ENCODE measurements around the gene CYP20A1. TPM values are rescaled to one million over a fixed set of nuclear protein-coding genes. Genes with fewer than 3 reads are reported as not detected.
A peak's percentile ranks its signal among the peaks of the same experiment; 100 is the strongest.

CYP20A1 gene
- total and polyA plus RNA-seq, 2 donors (not counting 1 experiment from before 2014, with no cell fraction given) = 35.9 to 36.3 TPM

GRCh38 chr2:203327901-203328759 is 89.3 kb downstream of the CYP20A1 start, which contains the start of gene ABI2:
ABI2 (plus strand) TSS chr2:203328394; CDS start chr2:203328515, 121 bp downstream.
- no peaks in the 10 kb centered on the region for H4K20me1 ChIP-seq (ENCODE audit: control insufficient read depth, extremely low read depth, insufficient read depth, low read length)
- H3K9ac ChIP-seq (ENCODE audit: insufficient read depth, low read length) = peak within 1 kb of the TSS; percentile 78
- H3K79me2 ChIP-seq (ENCODE audit: control insufficient read depth, insufficient read depth, low read length) = peaks cover 44% of the 10 kb centered on the region
- peak within 1 kb of the TSS; percentile 73 for H2AFZ ChIP-seq (ENCODE audit: low read length)
- no peaks in the 10 kb centered on the region for H3K9me3 ChIP-seq (ENCODE audit: control insufficient read depth, insufficient read depth, low read depth, low read length)
- H3K36me3 ChIP-seq (ENCODE audit: control insufficient read depth, insufficient read depth, low read length) = no peaks in the 10 kb centered on the region
- peak within 1 kb of the TSS; percentile 78 for H3K27ac ChIP-seq (ENCODE audit: insufficient read depth, low read length)
- peak within 1 kb of the TSS; percentile 95 for H3K4me2 ChIP-seq (ENCODE audit: extremely low read depth, insufficient read depth, low read length)
- no peaks in the 10 kb centered on the region for H3K27me3 ChIP-seq (ENCODE audit: control insufficient read depth, insufficient read depth, low read length)
- peak; percentile 73 to 79 for DNase-seq (ENCODE audit: low read depth in 2 of 2)
- H3K4me3 ChIP-seq (replicated peaks in 1 of 4; ENCODE audit: control extremely low read depth in 1 of 4, insufficient read depth in 1 of 4, low read depth in 3 of 4, low read length in 4 of 4) = peak within 1 kb of the TSS; percentile 70 to 93 (median 77)
- no peaks in the 10 kb centered on the region for H3K4me1 ChIP-seq (ENCODE audit: control insufficient read depth, extremely low read depth, insufficient read depth, low read length)
- no peak for TF ChIP-seq CTCF (conservative IDR thresholded peaks at IDR 0.05 in 1 of 2, IDR thresholded peaks at IDR 0.05 in 1 of 2; ENCODE audit: low read depth in 1 of 2, low read length in 2 of 2)
- TF ChIP-seq EZH2 (IDR thresholded peaks at IDR 0.05; ENCODE audit: low read length, missing control alignments) = no peak

GRCh38 chr2:203328760-203329540 is 90.1 kb downstream of the CYP20A1 start:
- Histone ChIP-seq H3K4me1 (ENCODE audit: control insufficient read depth, extremely low read depth, insufficient read depth, low read length) (no peaks in the 10 kb centered on the region), H3K4me3 (replicated peaks in 1 of 4; ENCODE audit: control extremely low read depth in 1 of 4, insufficient read depth in 1 of 4, low read depth in 3 of 4, low read length in 4 of 4) (peak overlapping the region; percentile 70 to 81 (median 77)), H4K20me1 (ENCODE audit: control insufficient read depth, extremely low read depth, insufficient read depth, low read length) (no peaks in the 10 kb centered on the region), H3K27ac (ENCODE audit: insufficient read depth, low read length) (peak overlapping the region; percentile 78), H3K79me2 (ENCODE audit: control insufficient read depth, insufficient read depth, low read length) (peaks cover 52% of the 10 kb centered on the region), H2AFZ (ENCODE audit: low read length) (peak overlapping the region; percentile 31), H3K4me2 (ENCODE audit: extremely low read depth, insufficient read depth, low read length) (peak overlapping the region; percentile 78), H3K9ac (ENCODE audit: insufficient read depth, low read length) (peak overlapping the region; percentile 78), H3K9me3 (ENCODE audit: control insufficient read depth, insufficient read depth, low read depth, low read length) (no peaks in the 10 kb centered on the region), H3K36me3 (ENCODE audit: control insufficient read depth, insufficient read depth, low read length) (no peaks in the 10 kb centered on the region), H3K27me3 (ENCODE audit: control insufficient read depth, insufficient read depth, low read length) (no peaks in the 10 kb centered on the region)
- DNase-seq (ENCODE audit: low read depth in 2 of 2) = peak; percentile 17 to 43
- TF ChIP-seq EZH2 (IDR thresholded peaks at IDR 0.05; ENCODE audit: low read length, missing control alignments) = no peak
- TF ChIP-seq CTCF (conservative IDR thresholded peaks at IDR 0.05 in 1 of 2, IDR thresholded peaks at IDR 0.05 in 1 of 2; ENCODE audit: low read depth in 1 of 2, low read length in 2 of 2) = no peak

- Histone ChIP-seq H3K27ac (ENCODE audit: insufficient read depth, low read length) (no peak overlapping the region), H3K4me3 (replicated peaks in 1 of 4; ENCODE audit: control extremely low read depth in 1 of 4, insufficient read depth in 1 of 4, low read depth in 3 of 4, low read length in 4 of 4) (peak overlapping the region; percentile 70 to 81 (median 77)), H4K20me1 (ENCODE audit: control insufficient read depth, extremely low read depth, insufficient read depth, low read length) (no peaks in the 10 kb centered on the region), H3K27me3 (ENCODE audit: control insufficient read depth, insufficient read depth, low read length) (no peaks in the 10 kb centered on the region), H3K79me2 (ENCODE audit: control insufficient read depth, insufficient read depth, low read length) (peaks cover 64% of the 10 kb centered on the region), H3K4me2 (ENCODE audit: extremely low read depth, insufficient read depth, low read length) (peak overlapping the region; percentile 55), H3K4me1 (ENCODE audit: control insufficient read depth, extremely low read depth, insufficient read depth, low read length) (no peaks in the 10 kb centered on the region), H2AFZ (ENCODE audit: low read length) (no peak overlapping the region), H3K9ac (ENCODE audit: insufficient read depth, low read length) (no peak overlapping the region), H3K9me3 (ENCODE audit: control insufficient read depth, insufficient read depth, low read depth, low read length) (no peaks in the 10 kb centered on the region), H3K36me3 (ENCODE audit: control insufficient read depth, insufficient read depth, low read length) (no peaks in the 10 kb centered on the region)
- DNase-seq (ENCODE audit: low read depth in 2 of 2) = peak; percentile 45 to 63
- no peak for TF ChIP-seq EZH2 (IDR thresholded peaks at IDR 0.05; ENCODE audit: low read length, missing control alignments)
- TF ChIP-seq CTCF (conservative IDR thresholded peaks at IDR 0.05 in 1 of 2, IDR thresholded peaks at IDR 0.05 in 1 of 2; ENCODE audit: low read depth in 1 of 2, low read length in 2 of 2) = no peak
Observed at GRCh38 chr2:203330434-203330833, 91.6 kb downstream of the CYP20A1 start.

All from fibroblast of lung (primary cell).